Neural progenitor cell (in vitro differentiated cells): ENCODE data around the gene SCAMP2.

Experiments used
- EZH2 ChIP-seq: fragments of 200-600 bp; sonication (generic); IDR thresholded peaks from 2 replicates; pipeline ENCODE4 v1.6.1; 2017; ENCODE audit warnings: antibody characterized with exemption, mild to moderate bottlenecking, moderate library complexity
- EZH2phosphoT487 ChIP-seq: fragments of 200-600 bp; sonication (generic); IDR thresholded peaks from 2 replicates; pipeline ENCODE4 v1.6.1; 2017; ENCODE audit warnings: antibody characterized with exemption
- TF ChIP-seq, protein P1 (sequence below): fragments of 200-600 bp; sonication (generic); IDR thresholded peaks from 2 replicates; pipeline ENCODE4 v1.5.1; 2017; ENCODE audit warnings: antibody characterized with exemption, mild to moderate bottlenecking

DNA sequence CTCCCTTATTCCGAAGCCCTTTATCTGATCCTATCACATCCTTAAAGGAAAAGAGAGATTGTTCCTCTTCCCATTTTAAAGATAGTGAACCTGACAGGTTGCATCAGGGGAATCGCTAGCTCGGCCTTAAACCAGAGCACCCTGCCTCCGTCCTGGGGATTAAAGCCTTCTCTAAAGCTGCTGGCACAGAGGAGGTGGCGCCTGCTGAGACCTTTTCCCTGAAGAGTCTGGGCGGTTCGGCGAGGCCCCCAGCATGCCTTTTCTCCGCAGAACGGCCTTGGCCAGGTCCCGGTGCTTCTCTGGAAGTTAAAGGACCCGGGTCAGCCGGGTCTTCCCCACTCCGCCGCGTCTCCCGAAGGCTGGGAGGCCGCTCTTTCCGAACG, 32.9 kb upstream of the SCAMP2 start:
- TF ChIP-seq, protein P1, sequence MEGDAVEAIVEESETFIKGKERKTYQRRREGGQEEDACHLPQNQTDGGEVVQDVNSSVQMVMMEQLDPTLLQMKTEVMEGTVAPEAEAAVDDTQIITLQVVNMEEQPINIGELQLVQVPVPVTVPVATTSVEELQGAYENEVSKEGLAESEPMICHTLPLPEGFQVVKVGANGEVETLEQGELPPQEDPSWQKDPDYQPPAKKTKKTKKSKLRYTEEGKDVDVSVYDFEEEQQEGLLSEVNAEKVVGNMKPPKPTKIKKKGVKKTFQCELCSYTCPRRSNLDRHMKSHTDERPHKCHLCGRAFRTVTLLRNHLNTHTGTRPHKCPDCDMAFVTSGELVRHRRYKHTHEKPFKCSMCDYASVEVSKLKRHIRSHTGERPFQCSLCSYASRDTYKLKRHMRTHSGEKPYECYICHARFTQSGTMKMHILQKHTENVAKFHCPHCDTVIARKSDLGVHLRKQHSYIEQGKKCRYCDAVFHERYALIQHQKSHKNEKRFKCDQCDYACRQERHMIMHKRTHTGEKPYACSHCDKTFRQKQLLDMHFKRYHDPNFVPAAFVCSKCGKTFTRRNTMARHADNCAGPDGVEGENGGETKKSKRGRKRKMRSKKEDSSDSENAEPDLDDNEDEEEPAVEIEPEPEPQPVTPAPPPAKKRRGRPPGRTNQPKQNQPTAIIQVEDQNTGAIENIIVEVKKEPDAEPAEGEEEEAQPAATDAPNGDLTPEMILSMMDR = no peak
- TF ChIP-seq EZH2 (no peak), EZH2phosphoT487 (no peak)
